HepG2 (cell line): Measurements from ENCODE around the gene LRBA. TPM values are rescaled to one million over a fixed set of nuclear protein-coding genes. Genes with fewer than 3 reads are reported as not detected.
"Not testable (repeated sequence)": the region's sequence is repeated elsewhere in the genome, so short reads cannot be mapped to it uniquely, and the experiment has no call there.

Source experiments
- ATAC-seq: fragments of 200-7000 bp; cut with Tn5 transposase; 3 replicates; pipeline ENCODE4 v1.9.1; 2020; ENCODE audit warnings: mild to moderate bottlenecking, moderate library complexity
- BruUV-seq: library from RNA; stranded (reverse); fragments of 400-500 nt; replicated peaks from 2 replicates; lab custom pipeline; 2021; lab: Mats Ljungman, UMichigan
- CTCF ChIA-PET: fragments of 300-600 bp; formaldehyde crosslinking; extraction: SDS; loops from one replicate; lab custom pipeline; 2021; ENCODE audit warnings: low total read pairs, inconsistent platforms, low intra/inter-chr PET ratio; lab: Yijun Ruan, JAX
- POLR2A ChIA-PET: fragments of 350-600 bp; sonication (Branson Sonifier 250); formaldehyde crosslinking; loops from one replicate; lab custom pipeline; 2020; ENCODE audit warnings: antibody characterized with exemption, inconsistent platforms; lab: Yijun Ruan, JAX
- DNase-seq: peaks from one replicate; pipeline ENCODE4 v3.0.0-alpha.2; 2015; ENCODE audit warnings: low spot score
- FAIRE-seq: peaks from 3 replicates; lab custom pipeline; 2011; peaks lifted over from hg19 to GRCh38; lab: Jason Lieb, UNC
- H2AFZ ChIP-seq: one replicate; pipeline ENCODE4 v1.6.1; 2011; ENCODE audit warnings: low read length, inconsistent platforms
- H3K27ac ChIP-seq: fragments of 300-600 bp; 3 replicates; pipeline ENCODE4 v1.8.0; 2011; ENCODE audit warnings: mixed run types, mild to moderate bottlenecking, mixed read lengths, low read length, inconsistent platforms; ENCODE audit not compliant: insufficient read depth; ENCODE audit errors: extremely low read length
- H3K27me3 ChIP-seq, 2 experiments: fragments of 200-600 bp in 1 of 2; 2 replicates in 1 of 2; 3 replicates in 1 of 2; pipeline versions ENCODE4 v1.6.0 to v1.8.0; 2011; ENCODE audit warnings: low read length in 2 of 2, mild to moderate bottlenecking in 2 of 2, moderate library complexity in 2 of 2, inconsistent platforms in 1 of 2; ENCODE audit not compliant: insufficient read depth in 2 of 2, control insufficient read depth in 1 of 2
- H3K36me3 ChIP-seq, 2 experiments: fragments of 200-600 bp in 1 of 2; replicated peaks in 1 of 2; 2 replicates in 1 of 2; 3 replicates in 1 of 2; pipeline versions ENCODE4 v1.5.1 to v1.8.0; 2011; ENCODE audit warnings: low read length in 2 of 2, inconsistent platforms in 1 of 2; ENCODE audit not compliant: insufficient read depth in 2 of 2, control insufficient read depth in 1 of 2
- H3K4me1 ChIP-seq: 2 replicates; pipeline ENCODE4 v1.5.1; 2012; ENCODE audit warnings: low read length, inconsistent platforms; ENCODE audit not compliant: insufficient read depth
- H3K4me2 ChIP-seq: 2 replicates; pipeline ENCODE4 v1.6.0; 2011; ENCODE audit warnings: low read depth, low read length, inconsistent platforms
- H3K4me3 ChIP-seq, 3 experiments: fragments of 200-600 bp in 1 of 3; sonication (generic), shearing (Covaris generic) in 1 of 3; replicated peaks in 1 of 3; 2 replicates each; pipeline ENCODE4 v1.5.1; 2011 to 2016; ENCODE audit warnings: low read length in 3 of 3, inconsistent platforms in 2 of 3, low read depth in 2 of 3, mild to moderate bottlenecking in 2 of 3, control low read depth in 1 of 3, mixed read lengths in 1 of 3; ENCODE audit not compliant: insufficient read depth in 1 of 3
- H3K79me2 ChIP-seq: one replicate; pipeline ENCODE4 v1.6.1; 2011; ENCODE audit warnings: low read length, inconsistent platforms; ENCODE audit not compliant: insufficient read depth
- H3K9ac ChIP-seq: 2 replicates; pipeline ENCODE4 v1.6.0; 2011; ENCODE audit warnings: mild to moderate bottlenecking, low read depth, low read length, inconsistent platforms; ENCODE audit not compliant: insufficient read depth
- H3K9me3 ChIP-seq: 2 replicates; pipeline ENCODE4 v1.5.1; 2012; ENCODE audit warnings: mild to moderate bottlenecking, low read length
- H4K20me1 ChIP-seq: 2 replicates; pipeline ENCODE4 v1.6.0; 2011; ENCODE audit warnings: inconsistent platforms, mild to moderate bottlenecking, low read length, moderate library complexity; ENCODE audit not compliant: insufficient read depth
- MAFF ChIP-seq: IDR thresholded peaks from 2 replicates; pipeline ENCODE4 v1.6.1; 2011; ENCODE audit warnings: low read depth, low read length, improper control_type of control experiment
- REL ChIP-seq: sonication (generic); formaldehyde crosslinking; conservative IDR thresholded peaks from 2 replicates; pipeline ENCODE4 v1.8.0; 2022; ENCODE audit warnings: mild to moderate bottlenecking, missing genetic modification reagents, moderate library complexity
- TOPORS ChIP-seq: sonication (generic); formaldehyde crosslinking; IDR thresholded peaks from 2 replicates; pipeline ENCODE4 v1.8.0; 2023; ENCODE audit warnings: mild to moderate bottlenecking, missing genetic modification reagents
- WGBS: methylation state at CpG from one replicate; pipeline ENCODE4 v1.1.6; 2017; ENCODE audit warnings: low lambda C conversion rate; 5-methylcytosine and 5-hydroxymethylcytosine counted together
- in situ Hi-C: cut with HindIII; loops from 2 replicates; pipeline ENCODE4 v1.10.0; 2017; ENCODE audit warnings: low pct_unique_long_range_greater_than_20kb; ENCODE audit not compliant: extremely low pct_ligation_motif_present
- intact Hi-C: fragments of 100-400 bp; cut with micrococcal nuclease; formaldehyde crosslinking; loops from one replicate; pipeline ENCODE4 v1.10.0; 2022; ENCODE audit not compliant: unreplicated experiment
- polyA plus RNA-seq, 8 experiments: library from polyadenylated mRNA; depleted of rRNA in 3 of 8; stranded (reverse) in 7 of 8; unstranded in 1 of 8; fragments of >200 nt; fragmentation: Illumina TruSeq in 4 of 8; extraction: Trizol in 4 of 8; gene quantifications; 2 replicates each; pipeline versions ENCODE4 v1.2.1 to v1.2.3, GENCODE V29; 2011 to 2016; ENCODE audit warnings: low read depth in 4 of 8, missing spikeins in 1 of 8, mixed read lengths in 1 of 8; ENCODE audit not compliant: insufficient read depth in 1 of 8
- total RNA-seq, 5 experiments: library from RNA; depleted of rRNA; stranded (reverse); fragments of >200 nt; fragmentation: Illumina TruSeq; extraction: Trizol; gene quantifications; 2 replicates each; pipeline ENCODE4 v1.2.3, GENCODE V29; 2016; ENCODE audit warnings: low read depth in 1 of 5
- TF ChIP-seq, protein P1 (sequence below): IDR thresholded peaks from 2 replicates; pipeline ENCODE4 v1.6.1; 2012; ENCODE audit warnings: low read length, improper control_type of control experiment

Gene LRBA
- total and polyA plus RNA-seq, 2 of the 13 experiments (the other 11 are each of a cell fraction or from before 2014, with no cell fraction given): 21.0 to 37.2 TPM

GRCh38 chr4:150510176-150510865 is 504.8 kb downstream of the LRBA start (continued):
- TF ChIP-seq, protein P1, sequence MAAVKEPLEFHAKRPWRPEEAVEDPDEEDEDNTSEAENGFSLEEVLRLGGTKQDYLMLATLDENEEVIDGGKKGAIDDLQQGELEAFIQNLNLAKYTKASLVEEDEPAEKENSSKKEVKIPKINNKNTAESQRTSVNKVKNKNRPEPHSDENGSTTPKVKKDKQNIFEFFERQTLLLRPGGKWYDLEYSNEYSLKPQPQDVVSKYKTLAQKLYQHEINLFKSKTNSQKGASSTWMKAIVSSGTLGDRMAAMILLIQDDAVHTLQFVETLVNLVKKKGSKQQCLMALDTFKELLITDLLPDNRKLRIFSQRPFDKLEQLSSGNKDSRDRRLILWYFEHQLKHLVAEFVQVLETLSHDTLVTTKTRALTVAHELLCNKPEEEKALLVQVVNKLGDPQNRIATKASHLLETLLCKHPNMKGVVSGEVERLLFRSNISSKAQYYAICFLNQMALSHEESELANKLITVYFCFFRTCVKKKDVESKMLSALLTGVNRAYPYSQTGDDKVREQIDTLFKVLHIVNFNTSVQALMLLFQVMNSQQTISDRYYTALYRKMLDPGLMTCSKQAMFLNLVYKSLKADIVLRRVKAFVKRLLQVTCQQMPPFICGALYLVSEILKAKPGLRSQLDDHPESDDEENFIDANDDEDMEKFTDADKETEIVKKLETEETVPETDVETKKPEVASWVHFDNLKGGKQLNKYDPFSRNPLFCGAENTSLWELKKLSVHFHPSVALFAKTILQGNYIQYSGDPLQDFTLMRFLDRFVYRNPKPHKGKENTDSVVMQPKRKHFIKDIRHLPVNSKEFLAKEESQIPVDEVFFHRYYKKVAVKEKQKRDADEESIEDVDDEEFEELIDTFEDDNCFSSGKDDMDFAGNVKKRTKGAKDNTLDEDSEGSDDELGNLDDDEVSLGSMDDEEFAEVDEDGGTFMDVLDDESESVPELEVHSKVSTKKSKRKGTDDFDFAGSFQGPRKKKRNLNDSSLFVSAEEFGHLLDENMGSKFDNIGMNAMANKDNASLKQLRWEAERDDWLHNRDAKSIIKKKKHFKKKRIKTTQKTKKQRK: no peak
- TF ChIP-seq REL (CRISPR knock-in tag): no peak
- no peak for TF ChIP-seq MAFF
- no peak for TF ChIP-seq TOPORS (CRISPR knock-in tag)

GRCh38 chr4:150507656-150508055 is 507.4 kb downstream of the LRBA start:
- BruUV-seq, H3K36me3 ChIP-seq, in situ Hi-C loops, H3K4me1 ChIP-seq, H3K27me3 ChIP-seq, H3K4me2 ChIP-seq, intact Hi-C loops, FAIRE-seq, H3K9me3 ChIP-seq, H3K9ac ChIP-seq, POLR2A ChIA-PET, H3K79me2 ChIP-seq, H3K4me3 ChIP-seq, H3K27ac ChIP-seq, H2AFZ ChIP-seq, H4K20me1 ChIP-seq, CTCF ChIA-PET, ATAC-seq, DNase-seq: not testable (repeated sequence)
- WGBS: 100% methylated on average over 3 of the region's 3 CpGs
